Fibroblast of gingiva (primary cell): ENCODE results near the gene VTA1.
"Not testable (repeated sequence)": the region's sequence is repeated elsewhere in the genome, so short reads cannot be mapped to it uniquely, and the experiment has no call there.

ENCODE experiments used
- DNase-seq: peaks from one replicate; pipeline ENCODE4 v3.0.0-alpha.2; 2011; ENCODE audit warnings: low read depth

Gene VTA1

GRCh38 chr6:142226731-142227130 lies 79.7 kb downstream of the VTA1 start:
- DNase-seq, result no peak

GRCh38 chr6:142229518-142230270 lies 82.6 kb downstream of the VTA1 start:
- DNase-seq, result not testable (repeated sequence)

- DNase-seq, result not testable (repeated sequence)
Measured at GRCh38 chr6:142232206-142233044, 85.4 kb downstream of the VTA1 start.

GRCh38 chr6:142233945-142234682 lies 87.1 kb downstream of the VTA1 start:
- DNase-seq, result no peak

GRCh38 chr6:142235272-142235671 lies 88.2 kb downstream of the VTA1 start:
- no peak for DNase-seq

- DNase-seq, result no peak
Measured at GRCh38 chr6:142235791-142236190, 88.7 kb downstream of the VTA1 start.

GRCh38 chr6:142236691-142237090 lies 89.6 kb downstream of the VTA1 start:
- DNase-seq, result no peak

- DNase-seq, result no peak
Measured at GRCh38 chr6:142238881-142239280, 91.8 kb downstream of the VTA1 start.

- DNase-seq, result no peak
Measured at GRCh38 chr6:142240179-142240578, 93.1 kb downstream of the VTA1 start.

- DNase-seq, result no peak
Measured at GRCh38 chr6:142241061-142241460, 94.0 kb downstream of the VTA1 start.

- no peak for DNase-seq
Measured at GRCh38 chr6:142242269-142242668, 95.2 kb downstream of the VTA1 start.

GRCh38 chr6:142246960-142247359 lies 99.9 kb downstream of the VTA1 start:
- no peak for DNase-seq

GRCh38 chr6:142249266-142249665 lies 102.2 kb downstream of the VTA1 start:
- no peak for DNase-seq

- DNase-seq, result no peak
Measured at GRCh38 chr6:142251930-142252445, 104.9 kb downstream of the VTA1 start.

- DNase-seq, result no peak
Measured at GRCh38 chr6:142254513-142254912, 107.5 kb downstream of the VTA1 start.

GRCh38 chr6:142255785-142256184 lies 108.7 kb downstream of the VTA1 start:
- DNase-seq, result no peak

GRCh38 chr6:142258305-142258704 lies 111.2 kb downstream of the VTA1 start:
- DNase-seq, result no peak

- no peak for DNase-seq
Measured at GRCh38 chr6:142258757-142259156, 111.7 kb downstream of the VTA1 start.

- no peak for DNase-seq
Measured at GRCh38 chr6:142260748-142261147, 113.7 kb downstream of the VTA1 start.

- no peak for DNase-seq
Measured at GRCh38 chr6:142262231-142262630, 115.2 kb downstream of the VTA1 start.

- DNase-seq, result no peak
Measured at GRCh38 chr6:142265476-142265875, 118.4 kb downstream of the VTA1 start.

GRCh38 chr6:142266060-142266459 lies 119.0 kb downstream of the VTA1 start:
- no peak for DNase-seq
